Stimulated activated CD4-positive, alpha-beta T cell treated with anti-CD3 and anti-CD28 coated beads, Interleukin-15, amount 100 ng/mL, for 24 hours (primary cell): ENCODE measurements around the gene DECR2.
"Not testable (repeated sequence)": the region's sequence is repeated elsewhere in the genome, so short reads cannot be mapped to it uniquely, and the experiment has no call there.

Experiments
- DNase-seq: peaks from one replicate; pipeline ENCODE4 v3.0.0-alpha.2; 2020

The DECR2 gene

GRCh38 chr16:367333-367903, 34.3 kb upstream of the DECR2 start:
- no peak for DNase-seq

GRCh38 chr16:368388-369158, 33.1 kb upstream of the DECR2 start:
- no peak for DNase-seq

GRCh38 chr16:369275-369865, 32.3 kb upstream of the DECR2 start:
- no peak for DNase-seq

GRCh38 chr16:369866-370436, 31.7 kb upstream of the DECR2 start:
- no peak for DNase-seq

GRCh38 chr16:370443-370842, 31.2 kb upstream of the DECR2 start, which contains the start of gene MRPL28:
TSS of gene MRPL28 (minus strand) at chr16:370538. CDS start at chr16:370218, 320 bp downstream.
- peak; percentile 96 for DNase-seq

- no peak for DNase-seq
These were observed 30.6 kb upstream of the DECR2 start for GRCh38 chr16:370979-371514.

- DNase-seq, result no peak
These were observed 30.0 kb upstream of the DECR2 start for GRCh38 chr16:371515-372301.

GRCh38 chr16:372302-372983, 29.2 kb upstream of the DECR2 start:
- DNase-seq, result no peak

GRCh38 chr16:373020-373598, 28.6 kb upstream of the DECR2 start:
- no peak for DNase-seq

GRCh38 chr16:373848-374615, 27.7 kb upstream of the DECR2 start:
- no peak for DNase-seq

GRCh38 chr16:374616-374926, 27.1 kb upstream of the DECR2 start:
- DNase-seq, result no peak

- no peak for DNase-seq
These were observed 26.5 kb upstream of the DECR2 start for GRCh38 chr16:375212-375611.

- DNase-seq, result no peak
These were observed 25.5 kb upstream of the DECR2 start for GRCh38 chr16:375927-376816.

- no peak for DNase-seq
These were observed 24.8 kb upstream of the DECR2 start for GRCh38 chr16:376817-377418.

- no peak for DNase-seq
These were observed 24.2 kb upstream of the DECR2 start for GRCh38 chr16:377419-377951.

GRCh38 chr16:378113-378820, 23.4 kb upstream of the DECR2 start:
- DNase-seq, result not testable (repeated sequence)

GRCh38 chr16:378821-379182, 22.9 kb upstream of the DECR2 start:
- DNase-seq, result no peak

GRCh38 chr16:379183-379960, 22.3 kb upstream of the DECR2 start:
- DNase-seq, result no peak
